Pancreas (tissue), 10 donors: ENCODE data around the gene ITPRIPL2. TPM values are rescaled to one million over a fixed set of nuclear protein-coding genes. Genes with fewer than 3 reads are reported as not detected.

Experiments
- ATAC-seq, 4 donors: fragments of 200-7000 bp; cut with Tn5 transposase; one replicate each; pipeline versions ENCODE4 v1.8.0 to v1.9.1; 2020; ENCODE audit warnings: mild to moderate bottlenecking in 4 of 4, moderate library complexity in 4 of 4
- DNase-seq, 6 donors: peaks; one replicate each; pipeline ENCODE4 v3.0.0-alpha.2; 2020
- FAIRE-seq: peaks from 2 replicates; lab custom pipeline; 2012; peaks lifted over from hg19 to GRCh38; lab: Jason Lieb, UNC
- H3K27ac ChIP-seq, 4 donors: fragments of 200-600 bp; sonication (generic); 1 replicate in 3 of 4; 2 replicates in 1 of 4; pipeline versions ENCODE4 v1.5.0 to v1.8.0; 2020
- H3K27me3 ChIP-seq, 4 donors: fragments of 200-600 bp; one replicate each; pipeline ENCODE4 v1.8.0; 2021
- H3K36me3 ChIP-seq, 3 donors: fragments of 200-600 bp; sonication (generic) in 1 of 3; one replicate each; pipeline versions ENCODE4 v1.5.0 to v1.8.0; 2020 to 2021
- H3K4me1 ChIP-seq, 3 donors: fragments of 200-600 bp; one replicate each; pipeline ENCODE4 v1.8.0; 2021
- H3K4me3 ChIP-seq, 4 donors: fragments of 200-600 bp; sonication (generic) in 2 of 4; one replicate each; pipeline versions ENCODE4 v1.5.0 to v1.8.0; 2020 to 2021
- H3K9me3 ChIP-seq, 4 donors: fragments of 200-600 bp; one replicate each; pipeline ENCODE4 v1.8.0; 2021
- CTCF ChIP-seq, 4 donors: fragments of 200-600 bp; sonication (generic) in 3 of 4; IDR thresholded peaks; one replicate each; pipeline versions ENCODE4 v1.5.0 to v1.8.0; 2021; ENCODE audit warnings: antibody characterized with exemption in 4 of 4
- WGBS, 2 donors: extraction: QIAGEN DNeasy Blood & Tissue Kit; methylation state at CpG; one replicate each; pipeline ENCODE4 v1.1.7; 2013; 5-methylcytosine and 5-hydroxymethylcytosine counted together
- intact Hi-C, 3 donors: fragments of 100-400 bp; cut with DNase I; formaldehyde crosslinking; loops; one replicate each; pipeline versions ENCODE4 v1.11.1 to v1.14.2; 2022
- polyA plus RNA-seq, 2 donors: library from polyadenylated mRNA; stranded (reverse); fragments of 200-250 nt; gene quantifications; one replicate each; pipeline ENCODE4 v1.2.3, GENCODE V29; 2013
- total RNA-seq, 6 donors: library from RNA; stranded (reverse); fragmentation: NEBNext Ultra II Directional in 4 of 6; extraction: Animal tissue kit (Norgen Biotek cat#: 25700) in 4 of 6; gene quantifications; one replicate each; pipeline versions ENCODE4 v1.2.1 to v1.2.4, GENCODE V29; 2021 to 2023
- donor health status: healthy with polysubstance abuse.
- donor health status: DM: no; HTN: no; CAD: no; lungs with moderate emphysema.
- donor health status: DM: no; HTN: no; CAD: no.
- donor health status: control.
- donor health status: control.
- donor health status: Bipolar disorder and iron deficiency.
- donor health status: DM: yes; HTN: yes; CAD: no.
- donor health status: DM: no; HTN: no; CAD: no.
- donor health status: DM: no; HTN: no; CAD: no.
- donor health status: DM: yes; HTN: yes; CAD: no.

Gene ITPRIPL2
- total and polyA plus RNA-seq, 8 donors = 4.0 to 36.2 (median 19.8) TPM

GRCh38 chr16:19168371-19169081, 54.8 kb downstream of the ITPRIPL2 start:
- intact Hi-C loops = loop anchor here in 1 of 3 donors (10.0 kb wide), 1 partner anchor 206 kb away; no protein-coding TSS in a partner anchor
- Histone ChIP-seq H3K9me3 (no peaks in the 10 kb centered on the region), H3K4me1 (peaks cover 0 to 2% (median 0%) of the 10 kb centered on the region in 3 donors), H3K4me3 (peak overlapping the region; percentile 37 to 66 (median 50)), H3K27ac (peak overlapping the region in 2 of 4 donors; percentile 44 to 52), H3K27me3 (no peaks in the 10 kb centered on the region), H3K36me3 (no peaks in the 10 kb centered on the region)
- ATAC-seq (peak; percentile 67 to 80 (median 76)), DNase-seq (peak; percentile 38 to 80 (median 53)), FAIRE-seq (no peak)
- 0 to 1% methylated on average over 55 to 68 of the region's 68 CpGs for WGBS, 2 donors
- no peak for TF ChIP-seq CTCF (IDR thresholded peaks at IDR 0.05)

- no peak for TF ChIP-seq CTCF (IDR thresholded peaks at IDR 0.05)
- peak overlapping the region in 3 of 4 donors; percentile 40 to 66 (median 59) for H3K4me3 ChIP-seq
- DNase-seq (peak in 2 of 6 donors; percentile 25 to 60), FAIRE-seq (no peak), ATAC-seq (no peak)
- 11 to 22% methylated on average over 19 of the region's 19 CpGs for WGBS, 2 donors
- intact Hi-C loops = loop anchor here in 1 of 3 donors (10.0 kb wide), 1 partner anchor 206 kb away; no protein-coding TSS in a partner anchor
- no peaks in the 10 kb centered on the region for H3K36me3 ChIP-seq
- H3K27ac ChIP-seq = no peak overlapping the region
- H3K9me3 ChIP-seq = no peaks in the 10 kb centered on the region
- H3K4me1 ChIP-seq = peaks cover 0 to 2% (median 0%) of the 10 kb centered on the region in 3 donors
- no peaks in the 10 kb centered on the region for H3K27me3 ChIP-seq
Observed at GRCh38 chr16:19169082-19169639, 55.4 kb downstream of the ITPRIPL2 start.

- intact Hi-C loops = loop anchor here in 1 of 3 donors (10.0 kb wide), 1 partner anchor 205 kb away; no protein-coding TSS in a partner anchor
- Histone ChIP-seq H3K4me1 (peaks cover 0 to 2% (median 0%) of the 10 kb centered on the region in 3 donors), H3K9me3 (no peaks in the 10 kb centered on the region), H3K27ac (no peak overlapping the region), H3K4me3 (no peak overlapping the region), H3K36me3 (no peaks in the 10 kb centered on the region), H3K27me3 (no peaks in the 10 kb centered on the region)
- ATAC-seq = no peak
- WGBS, 2 donors = 72 to 84% methylated on average over 7 of the region's 7 CpGs
- no peak for DNase-seq
- FAIRE-seq = no peak
- no peak for TF ChIP-seq CTCF (IDR thresholded peaks at IDR 0.05)
Observed at GRCh38 chr16:19170043-19170655, 56.4 kb downstream of the ITPRIPL2 start.

Other genes starting within 250 kb of the ITPRIPL2 start
- gene SMG1, start 187.6 kb upstream of the ITPRIPL2 start, total RNA-seq = 10 to 100 TPM; 22.7 to 52.2 (median 30.5) TPM
- gene SMG1, start 187.6 kb upstream of the ITPRIPL2 start, polyA plus RNA-seq = 10 to 100 TPM in 1 of 2 donors, 1 to 10 TPM in 1; 9.8 to 11.0 TPM
- 1 to 10 TPM in 1 of 6 donors, under 1 TPM in 5; 0.20 to 1.1 (median 0.43) TPM for gene TMC7, start 130.0 kb upstream of the ITPRIPL2 start, total RNA-seq
- gene TMC7, start 130.0 kb upstream of the ITPRIPL2 start, polyA plus RNA-seq = under 1 TPM; 0.42 to 0.73 TPM
- gene COQ7, start 46.4 kb upstream of the ITPRIPL2 start, total RNA-seq = 10 to 100 TPM in 4 of 6 donors, 1 to 10 TPM in 2; 6.9 to 10.5 (median 10.1) TPM
- gene COQ7, start 46.4 kb upstream of the ITPRIPL2 start, polyA plus RNA-seq = 10 to 100 TPM in 1 of 2 donors, 1 to 10 TPM in 1; 7.8 to 12.6 TPM
- 1 to 10 TPM; 2.0 to 5.6 (median 2.7) TPM for gene SYT17, start 54.3 kb downstream of the ITPRIPL2 start, total RNA-seq
- 10 to 100 TPM in 1 of 2 donors, 1 to 10 TPM in 1; 2.2 to 11.4 TPM for gene SYT17, start 54.3 kb downstream of the ITPRIPL2 start, polyA plus RNA-seq
- under 1 TPM in 1 of 6 donors, not detected in 5; 0.09 TPM for gene CLEC19A, start 171.8 kb downstream of the ITPRIPL2 start, total RNA-seq
- gene CLEC19A, start 171.8 kb downstream of the ITPRIPL2 start, polyA plus RNA-seq = not detected